ENCODE data around the gene XRN1. TPM values are rescaled to one million over a fixed set of nuclear protein-coding genes. Genes with fewer than 3 reads are reported as not detected.

Gene XRN1
- polyA plus RNA-seq, 4 donors, result 23.8 to 27.4 (median 25.0) TPM

- DNase-seq (ENCODE audit: low read depth in 4 of 4, low spot score in 3 of 4), result no peak
Measured at GRCh38 chr3:142272200-142272891, 175.5 kb downstream of the XRN1 start.

- no peak for DNase-seq (ENCODE audit: low read depth in 4 of 4, low spot score in 3 of 4)
Measured at GRCh38 chr3:142270407-142270806, 177.4 kb downstream of the XRN1 start.

- DNase-seq (ENCODE audit: low read depth in 4 of 4, low spot score in 3 of 4), result no peak
Measured at GRCh38 chr3:142269767-142270166, 178.1 kb downstream of the XRN1 start.

GRCh38 chr3:142268426-142268825, 179.4 kb downstream of the XRN1 start:
- DNase-seq (ENCODE audit: low read depth in 4 of 4, low spot score in 3 of 4), result peak in 1 of 4 donors; percentile 18

GRCh38 chr3:142267269-142267668, 180.6 kb downstream of the XRN1 start:
- no peak for DNase-seq (ENCODE audit: low read depth in 4 of 4, low spot score in 3 of 4)

- no peak for DNase-seq (ENCODE audit: low read depth in 4 of 4, low spot score in 3 of 4)
Measured at GRCh38 chr3:142263112-142263511, 184.7 kb downstream of the XRN1 start.

- DNase-seq (ENCODE audit: low read depth in 4 of 4, low spot score in 3 of 4), result no peak
Measured at GRCh38 chr3:142259359-142259758, 188.5 kb downstream of the XRN1 start.

GRCh38 chr3:142256712-142257333, 191.0 kb downstream of the XRN1 start:
- DNase-seq (ENCODE audit: low read depth in 4 of 4, low spot score in 3 of 4), result no peak

Other genes with a start within 250 kb of the XRN1 start
- gene GK5, start 222.5 kb downstream of the XRN1 start, polyA plus RNA-seq (ENCODE audit: insufficient read length in 4 of 4), result 10 to 100 TPM; 14.8 to 19.7 (median 16.2) TPM
- 10 to 100 TPM; 19.4 to 32.7 (median 27.7) TPM for gene ATR, start 130.7 kb upstream of the XRN1 start, polyA plus RNA-seq (ENCODE audit: insufficient read length in 4 of 4)
- 10 to 100 TPM in 3 of 4 donors, 1 to 10 TPM in 1; 1.4 to 31.9 (median 29.0) TPM for gene PLS1, start 148.4 kb upstream of the XRN1 start, polyA plus RNA-seq (ENCODE audit: insufficient read length in 4 of 4)

Measured in left renal pelvis (tissue), 4 donors.